Measurements from ENCODE around the gene PLSCR1. TPM values are rescaled to one million over a fixed set of nuclear protein-coding genes. Genes with fewer than 3 reads are reported as not detected.
A peak's percentile ranks its signal among the peaks of the same experiment; 100 is the strongest.

PLSCR1 gene
- total RNA-seq, 4 donors from 2014 or later = 23.8 to 34.4 (median 26.4) TPM

DNA sequence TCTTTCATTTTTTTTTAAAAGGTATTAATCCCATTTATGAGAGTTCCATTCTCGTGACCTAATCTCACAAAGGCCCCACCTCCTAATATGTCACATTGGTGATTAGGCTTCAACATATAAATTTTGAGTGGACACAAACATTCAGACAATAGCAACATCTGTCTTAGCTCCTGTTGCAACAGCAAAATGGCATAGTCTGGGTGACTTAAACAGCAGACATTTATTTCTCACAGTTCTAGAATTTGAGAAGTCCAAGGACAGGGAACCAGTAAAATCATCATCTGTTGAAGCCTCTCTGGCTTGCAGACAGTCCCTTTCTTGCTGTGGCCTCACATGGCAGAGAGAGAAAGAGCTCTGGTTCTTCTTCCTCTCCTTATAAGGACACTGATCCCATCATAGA lies 71.8 kb downstream of the PLSCR1 start:
- 92 to 96% methylated on average over 1 of the region's 1 CpG for WGBS, 2 donors
- H3K4me3 ChIP-seq (ENCODE audit: low read depth, poor library complexity, severe bottlenecking) = no peak overlapping the region
- TF ChIP-seq POLR2A (IDR thresholded peaks at IDR 0.05) (no peak), CTCF (IDR thresholded peaks at IDR 0.05) (no peak)
- intact Hi-C loops (cut with DNase I; ENCODE audit: low total_unique reads) = no loop called here
- no peak for DNase-seq (ENCODE audit: low spot score in 2 of 2)

DNA sequence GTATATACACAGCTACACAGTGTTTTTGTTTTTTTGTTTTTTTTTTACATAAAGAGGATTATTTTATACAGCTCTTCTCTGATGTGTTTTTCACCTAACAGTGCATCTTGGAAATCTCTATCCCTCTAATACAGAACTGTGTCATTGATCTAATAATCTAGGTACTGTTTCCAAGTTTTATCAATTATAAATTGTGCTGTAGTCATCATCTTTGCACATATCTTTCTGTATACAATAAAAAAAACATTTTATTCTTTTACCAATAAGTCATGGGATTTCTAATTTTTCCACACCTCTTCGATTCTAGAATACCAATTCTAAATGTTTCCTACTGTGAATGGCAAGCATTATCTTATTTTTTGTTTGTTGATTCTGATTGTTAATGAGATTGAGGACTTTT lies 73.4 kb downstream of the PLSCR1 start:
- intact Hi-C loops (cut with DNase I; ENCODE audit: low total_unique reads) = no loop called here
- 87 to 91% methylated on average over 1 of the region's 1 CpG for WGBS, 2 donors
- DNase-seq (ENCODE audit: low spot score in 2 of 2) = no peak
- no peak for TF ChIP-seq CTCF (IDR thresholded peaks at IDR 0.05)
- H3K4me3 ChIP-seq (ENCODE audit: low read depth, poor library complexity, severe bottlenecking) = no peak overlapping the region

GRCh38 chr3:146470425-146470990 lies 73.9 kb downstream of the PLSCR1 start:
- no peak overlapping the region for H3K4me3 ChIP-seq (ENCODE audit: low read depth, poor library complexity, severe bottlenecking)
- intact Hi-C loops (cut with DNase I; ENCODE audit: low total_unique reads) = no loop called here
- no peak for DNase-seq (ENCODE audit: low spot score in 2 of 2)
- TF ChIP-seq CTCF (IDR thresholded peaks at IDR 0.05) = no peak
- TF ChIP-seq POLR2A (IDR thresholded peaks at IDR 0.05) = no peak
- 87 to 88% methylated on average over 9 of the region's 9 CpGs for WGBS, 2 donors

- peak; percentile 48 to 93 for DNase-seq (ENCODE audit: low spot score in 2 of 2)
- intact Hi-C loops (cut with DNase I; ENCODE audit: low total_unique reads) = no loop called here
- peak within 1 kb of the TSS; percentile 43 for H3K4me3 ChIP-seq (ENCODE audit: low read depth, poor library complexity, severe bottlenecking)
- WGBS, 2 donors = 10 to 11% methylated on average over 30 to 36 of the region's 51 CpGs
- no peak for TF ChIP-seq CTCF (IDR thresholded peaks at IDR 0.05)
- TF ChIP-seq POLR2A (IDR thresholded peaks at IDR 0.05) = no peak
Observed at GRCh38 chr3:146469150-146470017, 75.0 kb downstream of the PLSCR1 start, which contains the start of gene PLSCR2. PLSCR2 (minus strand) TSS chr3:146469561; CDS start chr3:146459904, 9,657 bp downstream.

DNA sequence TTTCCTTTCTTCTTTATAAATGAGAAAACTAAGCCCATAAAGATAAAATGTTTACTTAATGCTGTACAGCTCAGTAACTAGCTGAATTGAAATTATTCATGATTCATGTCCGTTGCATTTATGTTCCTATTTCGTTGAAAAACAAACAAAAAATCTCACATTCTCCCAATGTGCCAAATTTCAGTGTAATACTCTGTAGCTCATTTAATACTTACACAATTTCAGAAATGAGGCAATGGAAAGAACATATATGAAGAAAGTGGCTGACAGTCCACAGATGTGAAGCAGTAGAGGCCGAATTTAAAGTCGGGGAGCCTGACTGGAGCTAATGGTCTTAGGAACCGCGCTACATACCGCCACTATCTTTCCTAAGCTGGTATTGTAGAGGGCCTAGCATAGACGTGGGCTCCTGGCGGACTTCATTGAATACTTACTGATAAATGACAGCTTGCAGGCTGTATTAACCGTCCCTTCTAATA lies 75.7 kb downstream of the PLSCR1 start:
- 76 to 81% methylated on average over 10 of the region's 10 CpGs for whole genome bisulfite sequencing, 2 donors
- TF ChIP-seq CTCF (IDR thresholded peaks at IDR 0.05) (no peak), POLR2A (IDR thresholded peaks at IDR 0.05) (no peak)
- H3K4me3 ChIP-seq (ENCODE audit: low read depth, poor library complexity, severe bottlenecking) = no peak overlapping the region
- DNase-seq (ENCODE audit: low spot score in 2 of 2) = peak in 1 of 2 donors; percentile 76
- intact Hi-C loops (cut with DNase I; ENCODE audit: low total_unique reads) = no loop called here
